GM23338 (cell line): ENCODE data around the gene NLGN1. TPM values are rescaled to one million over a fixed set of nuclear protein-coding genes. Genes with fewer than 3 reads are reported as not detected.

Source experiments
- ATAC-seq: fragments of 200-7000 bp; cut with Tn5 transposase; 3 replicates; pipeline ENCODE4 v1.9.1; 2020
- DNase-seq: peaks from one replicate; pipeline ENCODE4 v3.0.0-alpha.2; 2015; ENCODE audit warnings: low spot score
- H2AFZ ChIP-seq: fragments of 200-600 bp; sonication (generic); 2 replicates; pipeline ENCODE4 v1.8.0; 2016; ENCODE audit warnings: antibody characterized with exemption, mild to moderate bottlenecking, moderate library complexity
- H3F3A ChIP-seq: fragments of 200-600 bp; sonication (generic); replicated peaks from 2 replicates; pipeline ENCODE4 v1.8.0; 2017; ENCODE audit warnings: antibody characterized with exemption, mixed run types, low read depth
- H3K27ac ChIP-seq: fragments of 200-600 bp; sonication (generic); 2 replicates; pipeline ENCODE4 v1.6.1; 2016; ENCODE audit warnings: low read depth
- H3K27me3 ChIP-seq: fragments of 200-600 bp; sonication (generic); 2 replicates; pipeline ENCODE4 v1.8.0; 2016; ENCODE audit warnings: mild to moderate bottlenecking, mixed run types, moderate library complexity; ENCODE audit not compliant: insufficient read depth
- H3K36me3 ChIP-seq: fragments of 200-600 bp; sonication (generic); 2 replicates; pipeline ENCODE4 v1.8.0; 2016; ENCODE audit warnings: mild to moderate bottlenecking; ENCODE audit not compliant: insufficient read depth
- H3K4me1 ChIP-seq: fragments of 200-600 bp; sonication (generic); 2 replicates; pipeline ENCODE4 v1.8.0; 2016; ENCODE audit warnings: mild to moderate bottlenecking, moderate library complexity; ENCODE audit not compliant: insufficient read depth
- H3K4me2 ChIP-seq: fragments of 200-600 bp; sonication (generic); 2 replicates; pipeline ENCODE4 v1.7.1; 2017; ENCODE audit warnings: mixed run types
- H3K4me3 ChIP-seq: fragments of 200-600 bp; sonication (generic); 2 replicates; pipeline ENCODE4 v1.6.1; 2016; ENCODE audit warnings: mixed run types
- H3K79me2 ChIP-seq: fragments of 200-600 bp; sonication (generic); replicated peaks from 2 replicates; pipeline ENCODE4 v1.8.0; 2017; ENCODE audit warnings: mild to moderate bottlenecking; ENCODE audit not compliant: insufficient read depth
- H3K9me2 ChIP-seq: fragments of 200-600 bp; sonication (generic); 2 replicates; pipeline ENCODE4 v1.8.0; 2017; ENCODE audit not compliant: insufficient read depth
- H4K20me1 ChIP-seq: fragments of 200-600 bp; sonication (generic); replicated peaks from 2 replicates; pipeline ENCODE4 v1.8.0; 2017; ENCODE audit warnings: mild to moderate bottlenecking; ENCODE audit not compliant: insufficient read depth
- H3K27ac Mint-ChIP-seq: 2 replicates; pipeline ENCODE4 v1.8.0; 2020; ENCODE audit warnings: inconsistent platforms, mild to moderate bottlenecking, moderate library complexity, mixed read lengths
- H3K27me3 Mint-ChIP-seq: 3 replicates; pipeline ENCODE4 v1.8.0; 2022; ENCODE audit warnings: low read depth, mild to moderate bottlenecking, moderate library complexity, mixed read lengths, inconsistent platforms; ENCODE audit not compliant: insufficient read depth, poor library complexity
- H3K36me3 Mint-ChIP-seq: 3 replicates; pipeline ENCODE4 v1.8.0; 2021; ENCODE audit warnings: low read depth, mild to moderate bottlenecking, inconsistent platforms, moderate library complexity, mixed read lengths
- H3K4me1 Mint-ChIP-seq: 3 replicates; pipeline ENCODE4 v1.8.0; 2020; ENCODE audit warnings: mild to moderate bottlenecking, inconsistent platforms, mixed read lengths
- H3K4me3 Mint-ChIP-seq: 3 replicates; pipeline ENCODE4 v1.8.0; 2021; ENCODE audit warnings: moderate library complexity, mild to moderate bottlenecking, inconsistent platforms, mixed read lengths
- H3K9me3 Mint-ChIP-seq: 3 replicates; pipeline ENCODE4 v1.8.0; 2020; ENCODE audit warnings: moderate library complexity, mild to moderate bottlenecking, inconsistent platforms, mixed read lengths
- ETS1 ChIP-seq: IDR thresholded peaks from 2 replicates; pipeline ENCODE4 v1.6.1; 2016; ENCODE audit warnings: antibody characterized with exemption
- EZH2 ChIP-seq: fragments of 200-600 bp; sonication (generic); IDR thresholded peaks from one replicate; pipeline ENCODE4 v1.8.0; 2017; ENCODE audit warnings: antibody characterized with exemption, mild to moderate bottlenecking, low read depth; ENCODE audit not compliant: unreplicated experiment
- EZH2phosphoT487 ChIP-seq: fragments of 200-600 bp; sonication (generic); IDR thresholded peaks from one replicate; pipeline ENCODE4 v1.8.1; 2018; ENCODE audit warnings: antibody characterized with exemption; ENCODE audit not compliant: unreplicated experiment
- NANOG ChIP-seq: IDR thresholded peaks from 2 replicates; pipeline ENCODE4 v1.6.1; 2016; ENCODE audit warnings: antibody characterized with exemption, borderline replicate concordance
- POLR2AphosphoS5 ChIP-seq: IDR thresholded peaks from 2 replicates; pipeline ENCODE4 v1.6.1; 2016; ENCODE audit warnings: antibody characterized with exemption, low read depth
- STAT1 ChIP-seq: IDR thresholded peaks from one replicate; pipeline ENCODE4 v1.6.1; 2016; ENCODE audit warnings: antibody characterized with exemption; ENCODE audit not compliant: unreplicated experiment
- ZNF331 ChIP-seq: fragments of 250-450 bp; sonication (Bioruptor Pico); IDR thresholded peaks from 2 replicates; pipeline ENCODE4 v1.5.0; 2020; ENCODE audit warnings: low read depth, mild to moderate bottlenecking, moderate library complexity
- polyA plus RNA-seq: library from polyadenylated mRNA; unstranded; fragments of >200 nt; fragmentation: Nextera tagmentation; extraction: Ambion mirVana; gene quantifications from 2 replicates; pipeline ENCODE4 v1.2.1, GENCODE V29; 2016
- total RNA-seq: library from RNA; depleted of rRNA; stranded (reverse); fragments of >200 nt; shearing (Covaris generic); gene quantifications from 2 replicates; pipeline ENCODE4 v1.2.3, GENCODE V29; 2014
- TF ChIP-seq, protein P1 (sequence below): fragments of 250-450 bp; sonication (Bioruptor Pico); IDR thresholded peaks from 2 replicates; pipeline ENCODE4 v1.5.0; 2020; ENCODE audit warnings: mild to moderate bottlenecking, moderate library complexity
- TF ChIP-seq, protein P2 (sequence below), 2 experiments: fragments of 200-600 bp in 1 of 2; sonication (generic) in 1 of 2; conservative IDR thresholded peaks; 2 replicates each; pipeline versions ENCODE4 v1.5.1 to v1.6.1; 2016 to 2017; ENCODE audit warnings: antibody characterized with exemption in 2 of 2, low read depth in 2 of 2, mild to moderate bottlenecking in 2 of 2, moderate library complexity in 1 of 2
- TF ChIP-seq, protein P3 (sequence below): IDR thresholded peaks from one replicate; pipeline ENCODE4 v1.6.1; 2018; ENCODE audit warnings: antibody characterized with exemption; ENCODE audit not compliant: unreplicated experiment

The NLGN1 gene
- total and polyA plus RNA-seq, 2 experiments from 2014 or later, result 6.5 to 18.6 TPM

GRCh38 chr3:173719585-173719984, 322.0 kb downstream of the NLGN1 start:
- DNase-seq (no peak), ATAC-seq (no peak; the same call in 2 of the 3 replicates)
- Histone ChIP-seq H3K36me3 (no peaks in the 10 kb centered on the region), H3K4me2 (0 out of 2 replicates have a peak overlapping the region, but pooled peaks have one; percentile 9), H3K4me3 (no peak overlapping the region), H2AFZ (0 out of 2 replicates have a peak overlapping the region, but pooled peaks have one; percentile 16), H3K27ac (no peak overlapping the region), H3F3A (no peaks in the 10 kb centered on the region), H3K27me3 (no peaks in the 10 kb centered on the region), H4K20me1 (no peaks in the 10 kb centered on the region), H3K79me2 (no peaks in the 10 kb centered on the region), H3K4me1 (peaks cover 21% of the 10 kb centered on the region), H3K9me2 (no peaks in the 10 kb centered on the region)
- peak overlapping the region; percentile 83 for H3K27ac Mint-ChIP-seq
- H3K4me1 Mint-ChIP-seq, result peaks cover 19% of the 10 kb centered on the region
- no peaks in the 10 kb centered on the region for H3K9me3 Mint-ChIP-seq
- no peaks in the 10 kb centered on the region for H3K36me3 Mint-ChIP-seq
- H3K27me3 Mint-ChIP-seq, result no peaks in the 10 kb centered on the region
- no peak for TF ChIP-seq EZH2phosphoT487
- H3K4me3 Mint-ChIP-seq, result no peak overlapping the region

GRCh38 chr3:173725507-173725906, 328.0 kb downstream of the NLGN1 start:
- Histone ChIP-seq H3F3A (no peaks in the 10 kb centered on the region), H3K79me2 (no peaks in the 10 kb centered on the region), H4K20me1 (no peaks in the 10 kb centered on the region), H3K9me2 (no peaks in the 10 kb centered on the region), H3K27ac (no peak overlapping the region), H2AFZ (no peak overlapping the region), H3K4me3 (no peak overlapping the region), H3K4me2 (no peak overlapping the region), H3K27me3 (no peaks in the 10 kb centered on the region), H3K36me3 (no peaks in the 10 kb centered on the region), H3K4me1 (peaks cover 7% of the 10 kb centered on the region)
- no peak for DNase-seq
- Mint-ChIP-seq H3K9me3 (no peaks in the 10 kb centered on the region), H3K4me1 (peaks cover 5% of the 10 kb centered on the region; the same call in 2 of the 3 replicates), H3K36me3 (no peaks in the 10 kb centered on the region), H3K27me3 (no peaks in the 10 kb centered on the region), H3K4me3 (no peak overlapping the region), H3K27ac (no peak overlapping the region)
- ATAC-seq, result no peak
- TF ChIP-seq ZNF331 (no peak), EZH2 (no peak), POLR2AphosphoS5 (no peak), NANOG (no peak), STAT1 (no peak), ETS1 (no peak)
- TF ChIP-seq, protein P1, sequence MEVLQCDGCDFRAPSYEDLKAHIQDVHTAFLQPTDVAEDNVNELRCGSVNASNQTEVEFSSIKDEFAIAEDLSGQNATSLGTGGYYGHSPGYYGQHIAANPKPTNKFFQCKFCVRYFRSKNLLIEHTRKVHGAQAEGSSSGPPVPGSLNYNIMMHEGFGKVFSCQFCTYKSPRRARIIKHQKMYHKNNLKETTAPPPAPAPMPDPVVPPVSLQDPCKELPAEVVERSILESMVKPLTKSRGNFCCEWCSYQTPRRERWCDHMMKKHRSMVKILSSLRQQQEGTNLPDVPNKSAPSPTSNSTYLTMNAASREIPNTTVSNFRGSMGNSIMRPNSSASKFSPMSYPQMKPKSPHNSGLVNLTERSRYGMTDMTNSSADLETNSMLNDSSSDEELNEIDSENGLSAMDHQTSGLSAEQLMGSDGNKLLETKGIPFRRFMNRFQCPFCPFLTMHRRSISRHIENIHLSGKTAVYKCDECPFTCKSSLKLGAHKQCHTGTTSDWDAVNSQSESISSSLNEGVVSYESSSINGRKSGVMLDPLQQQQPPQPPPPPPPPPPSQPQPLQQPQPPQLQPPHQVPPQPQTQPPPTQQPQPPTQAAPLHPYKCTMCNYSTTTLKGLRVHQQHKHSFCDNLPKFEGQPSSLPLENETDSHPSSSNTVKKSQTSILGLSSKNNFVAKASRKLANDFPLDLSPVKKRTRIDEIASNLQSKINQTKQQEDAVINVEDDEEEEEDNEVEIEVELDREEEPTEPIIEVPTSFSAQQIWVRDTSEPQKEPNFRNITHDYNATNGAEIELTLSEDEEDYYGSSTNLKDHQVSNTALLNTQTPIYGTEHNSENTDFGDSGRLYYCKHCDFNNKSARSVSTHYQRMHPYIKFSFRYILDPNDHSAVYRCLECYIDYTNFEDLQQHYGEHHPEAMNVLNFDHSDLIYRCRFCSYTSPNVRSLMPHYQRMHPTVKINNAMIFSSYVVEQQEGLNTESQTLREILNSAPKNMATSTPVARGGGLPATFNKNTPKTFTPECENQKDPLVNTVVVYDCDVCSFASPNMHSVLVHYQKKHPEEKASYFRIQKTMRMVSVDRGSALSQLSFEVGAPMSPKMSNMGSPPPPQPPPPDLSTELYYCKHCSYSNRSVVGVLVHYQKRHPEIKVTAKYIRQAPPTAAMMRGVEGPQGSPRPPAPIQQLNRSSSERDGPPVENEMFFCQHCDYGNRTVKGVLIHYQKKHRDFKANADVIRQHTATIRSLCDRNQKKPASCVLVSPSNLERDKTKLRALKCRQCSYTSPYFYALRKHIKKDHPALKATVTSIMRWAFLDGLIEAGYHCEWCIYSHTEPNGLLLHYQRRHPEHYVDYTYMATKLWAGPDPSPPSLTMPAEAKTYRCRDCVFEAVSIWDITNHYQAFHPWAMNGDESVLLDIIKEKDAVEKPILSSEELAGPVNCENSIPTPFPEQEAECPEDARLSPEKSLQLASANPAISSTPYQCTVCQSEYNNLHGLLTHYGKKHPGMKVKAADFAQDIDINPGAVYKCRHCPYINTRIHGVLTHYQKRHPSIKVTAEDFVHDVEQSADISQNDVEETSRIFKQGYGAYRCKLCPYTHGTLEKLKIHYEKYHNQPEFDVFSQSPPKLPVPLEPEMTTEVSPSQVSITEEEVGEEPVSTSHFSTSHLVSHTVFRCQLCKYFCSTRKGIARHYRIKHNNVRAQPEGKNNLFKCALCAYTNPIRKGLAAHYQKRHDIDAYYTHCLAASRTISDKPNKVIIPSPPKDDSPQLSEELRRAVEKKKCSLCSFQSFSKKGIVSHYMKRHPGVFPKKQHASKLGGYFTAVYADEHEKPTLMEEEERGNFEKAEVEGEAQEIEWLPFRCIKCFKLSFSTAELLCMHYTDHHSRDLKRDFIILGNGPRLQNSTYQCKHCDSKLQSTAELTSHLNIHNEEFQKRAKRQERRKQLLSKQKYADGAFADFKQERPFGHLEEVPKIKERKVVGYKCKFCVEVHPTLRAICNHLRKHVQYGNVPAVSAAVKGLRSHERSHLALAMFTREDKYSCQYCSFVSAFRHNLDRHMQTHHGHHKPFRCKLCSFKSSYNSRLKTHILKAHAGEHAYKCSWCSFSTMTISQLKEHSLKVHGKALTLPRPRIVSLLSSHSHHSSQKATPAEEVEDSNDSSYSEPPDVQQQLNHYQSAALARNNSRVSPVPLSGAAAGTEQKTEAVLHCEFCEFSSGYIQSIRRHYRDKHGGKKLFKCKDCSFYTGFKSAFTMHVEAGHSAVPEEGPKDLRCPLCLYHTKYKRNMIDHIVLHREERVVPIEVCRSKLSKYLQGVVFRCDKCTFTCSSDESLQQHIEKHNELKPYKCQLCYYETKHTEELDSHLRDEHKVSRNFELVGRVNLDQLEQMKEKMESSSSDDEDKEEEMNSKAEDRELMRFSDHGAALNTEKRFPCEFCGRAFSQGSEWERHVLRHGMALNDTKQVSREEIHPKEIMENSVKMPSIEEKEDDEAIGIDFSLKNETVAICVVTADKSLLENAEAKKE (CRISPR knock-in tag), result no peak
- TF ChIP-seq, protein P2, sequence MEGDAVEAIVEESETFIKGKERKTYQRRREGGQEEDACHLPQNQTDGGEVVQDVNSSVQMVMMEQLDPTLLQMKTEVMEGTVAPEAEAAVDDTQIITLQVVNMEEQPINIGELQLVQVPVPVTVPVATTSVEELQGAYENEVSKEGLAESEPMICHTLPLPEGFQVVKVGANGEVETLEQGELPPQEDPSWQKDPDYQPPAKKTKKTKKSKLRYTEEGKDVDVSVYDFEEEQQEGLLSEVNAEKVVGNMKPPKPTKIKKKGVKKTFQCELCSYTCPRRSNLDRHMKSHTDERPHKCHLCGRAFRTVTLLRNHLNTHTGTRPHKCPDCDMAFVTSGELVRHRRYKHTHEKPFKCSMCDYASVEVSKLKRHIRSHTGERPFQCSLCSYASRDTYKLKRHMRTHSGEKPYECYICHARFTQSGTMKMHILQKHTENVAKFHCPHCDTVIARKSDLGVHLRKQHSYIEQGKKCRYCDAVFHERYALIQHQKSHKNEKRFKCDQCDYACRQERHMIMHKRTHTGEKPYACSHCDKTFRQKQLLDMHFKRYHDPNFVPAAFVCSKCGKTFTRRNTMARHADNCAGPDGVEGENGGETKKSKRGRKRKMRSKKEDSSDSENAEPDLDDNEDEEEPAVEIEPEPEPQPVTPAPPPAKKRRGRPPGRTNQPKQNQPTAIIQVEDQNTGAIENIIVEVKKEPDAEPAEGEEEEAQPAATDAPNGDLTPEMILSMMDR (conservative IDR thresholded peaks at IDR 0.05; ENCODE audit: low read depth in 2 of 2), result no peak
- TF ChIP-seq, protein P3, sequence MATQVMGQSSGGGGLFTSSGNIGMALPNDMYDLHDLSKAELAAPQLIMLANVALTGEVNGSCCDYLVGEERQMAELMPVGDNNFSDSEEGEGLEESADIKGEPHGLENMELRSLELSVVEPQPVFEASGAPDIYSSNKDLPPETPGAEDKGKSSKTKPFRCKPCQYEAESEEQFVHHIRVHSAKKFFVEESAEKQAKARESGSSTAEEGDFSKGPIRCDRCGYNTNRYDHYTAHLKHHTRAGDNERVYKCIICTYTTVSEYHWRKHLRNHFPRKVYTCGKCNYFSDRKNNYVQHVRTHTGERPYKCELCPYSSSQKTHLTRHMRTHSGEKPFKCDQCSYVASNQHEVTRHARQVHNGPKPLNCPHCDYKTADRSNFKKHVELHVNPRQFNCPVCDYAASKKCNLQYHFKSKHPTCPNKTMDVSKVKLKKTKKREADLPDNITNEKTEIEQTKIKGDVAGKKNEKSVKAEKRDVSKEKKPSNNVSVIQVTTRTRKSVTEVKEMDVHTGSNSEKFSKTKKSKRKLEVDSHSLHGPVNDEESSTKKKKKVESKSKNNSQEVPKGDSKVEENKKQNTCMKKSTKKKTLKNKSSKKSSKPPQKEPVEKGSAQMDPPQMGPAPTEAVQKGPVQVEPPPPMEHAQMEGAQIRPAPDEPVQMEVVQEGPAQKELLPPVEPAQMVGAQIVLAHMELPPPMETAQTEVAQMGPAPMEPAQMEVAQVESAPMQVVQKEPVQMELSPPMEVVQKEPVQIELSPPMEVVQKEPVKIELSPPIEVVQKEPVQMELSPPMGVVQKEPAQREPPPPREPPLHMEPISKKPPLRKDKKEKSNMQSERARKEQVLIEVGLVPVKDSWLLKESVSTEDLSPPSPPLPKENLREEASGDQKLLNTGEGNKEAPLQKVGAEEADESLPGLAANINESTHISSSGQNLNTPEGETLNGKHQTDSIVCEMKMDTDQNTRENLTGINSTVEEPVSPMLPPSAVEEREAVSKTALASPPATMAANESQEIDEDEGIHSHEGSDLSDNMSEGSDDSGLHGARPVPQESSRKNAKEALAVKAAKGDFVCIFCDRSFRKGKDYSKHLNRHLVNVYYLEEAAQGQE, result no peak
